Stimulated activated CD8-positive, alpha-beta memory T cell treated with anti-CD3 and anti-CD28 coated beads, Interleukin-12 subunit alpha, Interleukin-12 subunit beta, amount 100 ng/mL, for 24 hours (primary cell): Measurements from ENCODE around the gene HEBP1.

ENCODE experiments used
- DNase-seq: peaks from one replicate; pipeline ENCODE4 v3.0.0-alpha.2; 2020; ENCODE audit errors: extremely low read depth

Gene HEBP1

DNA sequence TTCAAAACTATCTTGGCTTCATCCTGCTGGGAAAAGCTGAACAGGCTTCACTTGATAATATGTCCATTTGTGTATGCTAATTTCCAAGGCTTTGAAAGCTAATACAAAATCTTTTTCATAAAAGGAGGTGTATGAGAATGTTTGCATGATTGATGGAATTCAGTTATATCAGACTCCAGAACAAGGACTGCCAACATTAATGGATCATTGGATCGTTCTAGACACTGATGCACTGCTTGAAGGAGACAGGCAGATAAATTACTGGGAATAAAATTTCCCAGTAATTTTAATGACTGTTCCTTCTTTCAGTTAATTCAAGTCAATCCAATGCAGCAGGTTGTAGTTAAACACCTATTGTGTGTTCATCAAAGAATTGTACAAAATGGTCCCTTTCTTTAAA, 48.6 kb downstream of the HEBP1 start:
- DNase-seq = no peak

DNA sequence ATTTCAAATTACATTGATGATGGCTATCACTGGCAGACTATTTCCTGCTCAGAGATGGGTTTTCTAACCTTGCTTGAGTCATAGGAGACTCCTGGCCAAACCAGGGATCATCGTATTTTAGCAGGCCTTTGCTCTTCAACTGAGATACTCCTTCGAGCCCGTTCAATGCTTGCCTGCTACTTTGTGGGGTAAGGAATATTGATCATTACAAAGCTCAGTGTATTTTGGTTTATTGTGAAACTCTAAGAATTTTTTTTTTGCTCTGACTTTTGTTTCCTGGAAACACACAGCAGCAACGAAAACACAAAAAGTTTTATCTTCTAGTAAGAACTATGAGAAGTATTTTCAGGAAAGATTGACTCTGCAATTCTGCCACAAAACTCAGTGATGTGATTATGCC, 52.2 kb downstream of the HEBP1 start:
- no peak for DNase-seq

DNA sequence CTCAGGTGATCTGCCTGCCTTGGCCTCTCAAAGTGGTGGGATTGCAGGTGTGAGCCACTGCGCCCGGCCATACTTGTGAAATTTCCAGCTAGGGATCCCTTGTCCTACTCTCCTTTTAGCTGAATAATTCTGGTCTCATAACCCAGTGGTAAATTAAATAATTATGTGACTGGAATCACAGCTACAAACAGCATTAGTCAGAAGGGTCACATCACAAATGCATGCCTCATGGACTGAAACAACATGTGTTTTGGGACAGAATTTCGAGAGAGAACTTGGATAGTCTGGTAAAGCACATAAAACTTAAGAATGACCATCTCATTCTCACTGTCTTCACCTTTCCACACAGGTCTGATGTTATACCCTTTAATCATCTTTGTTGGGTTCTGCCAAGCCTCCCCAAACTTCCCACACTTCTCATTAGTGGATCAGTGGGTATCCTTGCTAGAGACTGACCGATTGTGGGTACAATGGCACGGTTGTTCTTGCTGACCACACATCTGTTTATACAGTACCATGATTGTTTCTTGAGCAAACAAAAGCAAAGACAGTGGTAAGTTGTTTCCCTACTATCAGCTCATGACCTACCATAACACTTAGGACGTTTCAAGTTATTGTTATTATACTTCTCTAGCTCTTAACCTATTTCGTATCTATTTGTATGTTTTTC, 53.2 kb downstream of the HEBP1 start:
- DNase-seq = no peak

DNA sequence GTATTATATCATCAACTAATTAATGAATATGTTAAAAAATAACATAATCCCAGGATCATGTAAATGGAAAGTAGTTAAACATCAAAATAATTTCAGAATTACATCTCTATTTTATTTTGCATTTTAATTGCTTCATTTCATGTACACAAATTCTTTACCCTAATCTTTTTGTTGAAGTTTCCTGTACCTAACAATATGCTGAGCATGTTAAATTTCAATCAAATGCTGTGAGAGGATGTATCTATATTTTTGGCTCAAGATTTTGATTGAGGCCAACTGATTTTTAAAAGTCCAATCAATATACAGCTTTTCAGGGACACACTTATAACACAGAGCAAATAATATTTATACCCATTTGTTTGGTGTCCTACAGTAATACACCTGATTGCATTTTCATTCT, 54.5 kb downstream of the HEBP1 start:
- DNase-seq = no peak

DNA sequence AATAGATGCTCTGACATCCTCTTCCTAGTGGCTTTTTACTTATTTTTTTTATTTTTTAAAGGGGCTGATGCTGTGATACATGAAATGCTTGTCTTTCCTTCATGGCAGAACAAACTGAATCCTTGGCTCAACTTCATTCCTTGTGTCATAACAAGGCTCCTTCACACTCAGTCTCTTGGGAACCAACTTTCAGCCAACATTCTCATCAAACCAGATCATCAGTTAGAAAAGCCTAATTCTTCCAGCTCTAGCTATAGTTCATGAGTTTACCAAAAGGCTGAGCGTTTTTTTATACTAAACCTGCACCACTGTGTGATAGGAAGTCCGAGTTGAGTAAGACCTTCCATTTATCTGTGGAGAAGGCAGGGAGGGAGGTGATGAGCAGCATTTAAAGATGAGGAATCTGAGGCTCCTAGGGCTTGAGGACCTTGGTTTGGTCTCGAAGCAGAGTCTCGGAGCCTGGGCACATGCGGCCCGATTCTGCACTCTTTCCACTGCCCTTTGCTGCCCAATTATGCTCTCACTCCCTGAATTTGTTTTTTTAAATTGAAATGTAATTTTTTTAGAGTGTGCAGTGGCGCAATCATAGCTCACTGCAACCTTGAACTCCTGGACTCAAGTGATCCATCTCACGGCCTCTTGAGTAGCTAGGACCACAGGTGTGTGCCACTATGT, 56.3 kb downstream of the HEBP1 start:
- DNase-seq = no peak

DNA sequence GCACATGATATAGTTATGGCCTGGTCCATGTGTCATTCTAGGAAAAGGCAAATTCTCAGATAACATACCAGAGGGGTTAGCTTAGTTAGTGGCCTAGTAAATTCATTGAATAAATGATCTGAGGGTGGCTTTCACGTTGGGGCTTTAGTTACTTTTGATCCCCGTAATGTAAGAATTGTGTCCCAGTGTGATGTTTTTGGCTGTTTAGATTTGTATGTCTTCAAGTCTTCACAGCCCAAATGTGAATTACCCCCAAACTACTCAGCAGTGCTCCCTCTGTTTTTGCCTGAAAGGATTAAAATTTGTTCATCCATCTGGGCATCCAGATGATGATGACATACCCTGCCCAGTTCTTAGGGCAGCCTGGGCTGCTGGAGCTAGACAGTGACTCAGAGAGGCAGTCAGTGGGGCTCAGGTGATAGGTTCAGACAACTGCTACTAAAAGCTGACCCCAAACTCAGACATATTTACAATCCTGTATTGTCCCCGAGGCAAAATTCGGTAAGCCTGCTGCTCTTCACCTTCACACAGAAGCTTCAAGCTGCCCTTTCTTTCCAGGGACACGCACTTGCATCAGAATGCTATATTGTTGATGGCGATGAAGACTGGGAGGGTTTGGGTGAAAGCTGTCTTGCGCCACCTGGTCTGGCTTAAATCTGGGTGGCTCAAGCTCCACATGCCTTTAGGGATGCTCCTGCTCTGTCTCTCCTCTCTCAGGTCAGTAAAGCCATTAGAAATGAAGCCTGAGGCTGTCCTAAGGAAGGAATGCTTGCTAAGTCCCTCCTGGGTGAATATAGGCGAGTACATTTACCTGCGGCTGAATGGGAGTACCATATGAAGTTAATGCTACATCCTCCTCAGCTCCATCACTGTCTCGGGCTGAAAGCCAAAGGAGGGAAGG, 58.4 kb downstream of the HEBP1 start:
- no peak for DNase-seq

DNA sequence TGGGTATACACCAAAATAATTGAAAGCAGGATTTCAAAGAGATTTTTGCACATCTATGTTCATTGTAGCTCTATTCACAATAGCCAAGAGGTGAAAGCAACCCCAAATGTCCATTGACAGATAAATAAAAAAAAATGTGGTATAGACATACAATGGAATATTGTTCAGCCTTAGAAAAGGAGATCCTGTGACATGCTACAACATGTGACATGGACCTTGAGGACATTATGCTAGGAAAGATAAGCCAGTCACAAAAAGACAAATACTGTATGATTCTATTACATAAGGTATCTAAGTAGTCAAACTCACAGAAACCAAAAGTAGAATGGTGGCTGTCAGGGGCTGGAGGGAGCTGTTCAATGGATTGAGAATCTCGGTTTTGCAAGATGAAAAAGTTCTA, 60.2 kb downstream of the HEBP1 start:
- DNase-seq = no peak

- DNase-seq = no peak
Measured at GRCh38 chr12:12938541-12938940, 61.5 kb downstream of the HEBP1 start.

DNA sequence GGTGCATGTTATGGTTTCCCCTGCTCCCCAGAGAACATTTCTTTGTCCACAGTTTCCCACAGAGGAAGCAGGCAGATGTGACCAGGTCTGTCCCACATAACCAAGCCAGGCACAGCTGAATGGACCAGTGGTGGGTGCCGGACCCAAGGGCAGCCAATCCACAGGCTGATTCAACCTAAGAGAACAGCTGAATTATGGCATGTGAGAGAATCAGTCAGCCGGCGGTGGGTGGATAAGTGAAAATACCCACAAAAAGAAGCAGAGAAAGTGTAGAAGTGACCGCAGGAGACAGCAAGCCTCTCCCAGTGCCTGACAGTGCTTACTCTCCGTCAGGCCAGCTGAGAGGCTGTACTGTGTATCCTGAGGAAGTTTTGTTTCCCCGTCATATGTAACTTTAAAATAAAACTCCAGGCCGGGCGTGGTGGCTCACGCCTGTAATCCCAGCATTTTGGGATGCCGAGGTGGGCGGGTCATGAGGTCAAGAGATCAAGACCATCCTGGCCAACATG, 63.0 kb downstream of the HEBP1 start:
- DNase-seq = no peak

DNA sequence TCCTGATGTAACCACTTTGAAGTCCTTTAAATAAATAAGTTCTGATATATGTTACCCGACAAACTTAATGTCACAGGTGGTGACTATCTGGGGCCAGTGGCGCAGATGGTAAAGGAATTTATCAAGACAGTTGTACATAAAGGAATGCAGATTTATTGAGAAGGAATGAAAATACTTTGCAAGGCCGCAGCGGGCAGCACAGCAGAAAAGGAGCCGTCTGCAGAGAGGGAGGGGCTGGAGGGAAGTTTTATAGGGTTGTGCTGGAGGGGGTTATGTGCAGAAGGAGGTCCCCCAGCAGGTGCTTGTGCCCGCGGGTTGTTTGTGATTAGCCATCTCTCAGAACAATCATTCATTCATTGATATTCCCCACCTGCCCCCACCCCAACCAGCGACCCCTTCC, 65.5 kb downstream of the HEBP1 start:
- DNase-seq = no peak

DNA sequence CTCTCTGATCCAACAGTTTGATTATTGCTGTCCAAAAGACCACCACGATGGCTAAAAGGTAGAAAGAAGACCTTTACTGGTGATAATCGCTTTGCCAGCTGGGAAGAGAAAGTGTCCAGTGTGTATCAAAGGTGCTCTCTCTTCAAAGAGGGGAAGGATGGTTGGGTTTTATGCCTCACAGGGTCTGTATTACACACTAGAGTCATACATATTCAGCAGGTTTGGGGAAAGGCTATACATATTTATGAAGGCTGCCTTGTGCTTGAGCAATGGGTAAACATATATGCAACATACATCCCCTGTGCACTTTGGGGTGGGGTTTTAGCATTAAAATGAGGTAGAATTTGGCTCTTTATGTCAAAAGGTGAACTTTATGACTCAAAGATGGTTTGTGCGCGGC, 66.3 kb downstream of the HEBP1 start:
- DNase-seq = no peak

- no peak for DNase-seq
Measured at GRCh38 chr12:12930633-12931219, 69.3 kb downstream of the HEBP1 start.

GRCh38 chr12:12929696-12930095, 70.4 kb downstream of the HEBP1 start:
- DNase-seq = no peak

- DNase-seq = no peak
Measured at GRCh38 chr12:12927211-12928079, 72.6 kb downstream of the HEBP1 start.

- no peak for DNase-seq
Measured at GRCh38 chr12:12926571-12927071, 73.4 kb downstream of the HEBP1 start.

DNA sequence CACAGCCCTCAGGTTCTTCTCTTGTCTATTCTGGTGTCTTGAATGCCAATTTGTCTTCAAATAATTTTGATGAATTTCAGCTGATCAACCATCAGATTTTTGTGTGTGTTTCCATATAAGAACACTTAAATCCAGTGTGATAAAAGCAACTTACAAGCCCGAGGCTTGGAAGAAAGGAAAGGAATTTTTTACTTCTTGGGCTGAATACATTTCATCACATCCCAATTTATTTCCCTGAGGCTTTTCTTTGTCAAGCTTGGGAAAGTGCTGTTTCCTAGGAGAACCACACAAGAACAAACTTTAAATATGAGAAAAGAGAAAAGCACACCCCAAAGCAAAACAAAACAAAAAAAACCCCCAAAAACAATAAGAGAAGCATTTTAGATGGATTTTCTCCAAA, 74.7 kb downstream of the HEBP1 start:
- DNase-seq = no peak
